ENCODE measurements around the gene HOMEZ.
A peak's percentile ranks its signal among the peaks of the same experiment; 100 is the strongest.
"Not testable (repeated sequence)": the region's sequence is repeated elsewhere in the genome, so short reads cannot be mapped to it uniquely, and the experiment has no call there.

Gene HOMEZ, protein sequence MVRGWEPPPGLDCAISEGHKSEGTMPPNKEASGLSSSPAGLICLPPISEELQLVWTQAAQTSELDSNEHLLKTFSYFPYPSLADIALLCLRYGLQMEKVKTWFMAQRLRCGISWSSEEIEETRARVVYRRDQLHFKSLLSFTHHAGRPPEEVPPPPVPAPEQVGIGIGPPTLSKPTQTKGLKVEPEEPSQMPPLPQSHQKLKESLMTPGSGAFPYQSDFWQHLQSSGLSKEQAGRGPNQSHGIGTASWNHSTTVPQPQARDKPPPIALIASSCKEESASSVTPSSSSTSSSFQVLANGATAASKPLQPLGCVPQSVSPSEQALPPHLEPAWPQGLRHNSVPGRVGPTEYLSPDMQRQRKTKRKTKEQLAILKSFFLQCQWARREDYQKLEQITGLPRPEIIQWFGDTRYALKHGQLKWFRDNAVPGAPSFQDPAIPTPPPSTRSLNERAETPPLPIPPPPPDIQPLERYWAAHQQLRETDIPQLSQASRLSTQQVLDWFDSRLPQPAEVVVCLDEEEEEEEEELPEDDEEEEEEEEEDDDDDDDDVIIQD

DNA sequence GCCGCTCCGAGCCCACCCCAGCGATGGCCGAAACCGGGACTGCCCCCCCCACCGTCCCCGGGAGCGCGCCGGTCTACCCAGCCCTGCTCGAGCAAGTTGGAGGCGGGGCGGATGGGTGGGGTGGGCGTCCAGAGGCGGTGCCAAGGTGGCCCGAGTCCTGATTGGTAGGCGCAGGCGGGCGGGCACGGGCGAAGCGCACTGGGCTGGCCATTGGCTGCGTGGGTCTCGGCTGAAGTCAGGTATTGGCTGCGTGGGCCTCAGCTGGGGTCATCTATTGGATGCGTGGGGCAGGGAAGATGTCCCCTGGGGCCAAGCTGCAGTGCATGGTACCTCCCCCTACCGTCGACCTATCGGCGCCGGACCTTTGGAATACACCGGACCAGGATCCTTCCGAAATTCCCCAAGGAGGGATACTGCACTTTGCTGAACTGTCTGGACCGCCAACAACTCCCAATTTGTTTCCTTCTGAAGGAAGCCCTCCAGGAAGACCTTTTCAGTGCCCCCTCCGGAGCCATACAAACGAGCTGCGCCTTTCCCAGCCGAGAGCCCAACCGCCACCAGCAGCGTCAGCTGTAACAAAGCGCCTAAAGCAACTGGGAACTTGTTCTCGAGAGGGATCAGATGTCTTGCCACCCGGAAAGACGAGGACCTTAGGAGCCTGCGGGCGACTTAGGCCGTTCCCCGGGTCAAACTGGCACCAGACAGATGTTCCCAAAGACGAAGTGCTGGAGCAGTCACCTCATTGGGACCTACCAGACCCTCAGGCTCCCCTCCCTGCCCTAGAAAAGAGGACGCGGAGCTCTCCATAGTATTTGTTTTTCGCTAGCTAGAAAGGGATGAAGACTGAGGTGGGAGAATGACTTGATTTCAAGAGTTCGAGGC, at the start of gene HOMEZ:
HOMEZ (minus strand) TSS at position 113 of the 882 bp plus-strand sequence. CDS start 180 bp downstream, outside the sequence.
- H3K36me3 ChIP-seq = peaks cover 13% of the 10 kb centered on the region
- no peaks in the 10 kb centered on the region for H3K27me3 ChIP-seq (ENCODE audit: insufficient read depth, low read depth, severe bottlenecking)
- peak; percentile 99 for DNase-seq
- H3K4me3 ChIP-seq (ENCODE audit: low read depth, low read length) = peak within 1 kb of the TSS; percentile 72
- H3K27ac ChIP-seq = peak within 1 kb of the TSS; percentile 89
- H3K9me3 ChIP-seq (ENCODE audit: severe bottlenecking) = no peaks in the 10 kb centered on the region
- TF ChIP-seq CTCF (IDR thresholded peaks at IDR 0.05; ENCODE audit: low read depth, low read length) = 0 out of 2 replicates have a peak, but pooled peaks have one; percentile 2

DNA sequence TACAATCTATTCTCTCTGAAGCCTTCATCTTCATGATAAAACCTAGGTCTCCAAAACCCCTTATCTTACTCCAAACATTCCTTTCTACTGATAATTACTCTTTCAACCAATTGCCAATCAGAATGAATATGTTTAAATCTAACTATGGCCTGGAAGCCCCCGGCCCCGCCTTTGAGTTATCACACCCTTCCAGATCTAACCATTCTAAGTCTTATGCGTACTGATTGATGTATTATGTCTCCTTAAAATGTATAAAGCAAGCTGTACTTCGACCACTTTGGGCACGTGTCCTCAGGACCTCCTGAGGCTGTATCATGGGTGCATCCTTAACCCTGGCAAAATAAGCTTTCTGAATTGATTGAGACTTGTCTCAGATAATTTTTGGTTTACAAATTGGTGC, 49.7 kb upstream of the HOMEZ start:
- DNase-seq = no peak
- no peaks in the 10 kb centered on the region for H3K27me3 ChIP-seq (ENCODE audit: insufficient read depth, low read depth, severe bottlenecking)
- no peak for TF ChIP-seq CTCF (IDR thresholded peaks at IDR 0.05; ENCODE audit: low read depth, low read length)
- H3K9me3 ChIP-seq (ENCODE audit: severe bottlenecking) = peaks cover 11% of the 10 kb centered on the region
- H3K4me3 ChIP-seq (ENCODE audit: low read depth, low read length) = no peak overlapping the region
- no peak overlapping the region for H3K27ac ChIP-seq
- H3K36me3 ChIP-seq = no peaks in the 10 kb centered on the region

GRCh38 chr14:23327947-23328744, 42.2 kb upstream of the HOMEZ start:
- H3K27ac ChIP-seq = no peak overlapping the region
- no peaks in the 10 kb centered on the region for H3K9me3 ChIP-seq (ENCODE audit: severe bottlenecking)
- DNase-seq = peak; percentile 74
- H3K36me3 ChIP-seq = peaks cover 25% of the 10 kb centered on the region
- H3K4me3 ChIP-seq (ENCODE audit: low read depth, low read length) = no peak overlapping the region
- H3K27me3 ChIP-seq (ENCODE audit: insufficient read depth, low read depth, severe bottlenecking) = no peaks in the 10 kb centered on the region
- peak; percentile 74 for TF ChIP-seq CTCF (IDR thresholded peaks at IDR 0.05; ENCODE audit: low read depth, low read length)

- Histone ChIP-seq H3K27ac (no peak overlapping the region), H3K9me3 (ENCODE audit: severe bottlenecking) (no peaks in the 10 kb centered on the region)
- no peak for DNase-seq
Measured at GRCh38 chr14:23326491-23327332, 40.8 kb upstream of the HOMEZ start.

GRCh38 chr14:23325746-23326145, 39.8 kb upstream of the HOMEZ start:
- H3K9me3 ChIP-seq (ENCODE audit: severe bottlenecking); DNase-seq; H3K4me3 ChIP-seq (ENCODE audit: low read depth, low read length); H3K27me3 ChIP-seq (ENCODE audit: insufficient read depth, low read depth, severe bottlenecking); H3K27ac ChIP-seq: not testable (repeated sequence)
- H3K36me3 ChIP-seq = peaks cover 34% of the 10 kb centered on the region

More at GRCh38 chr14:23326491-23327332, 40.8 kb upstream of the HOMEZ start:
- Histone ChIP-seq H3K4me3 (ENCODE audit: low read depth, low read length) (no peak overlapping the region), H3K27me3 (ENCODE audit: insufficient read depth, low read depth, severe bottlenecking) (no peaks in the 10 kb centered on the region), H3K36me3 (peaks cover 34% of the 10 kb centered on the region)
- no peak for TF ChIP-seq CTCF (IDR thresholded peaks at IDR 0.05; ENCODE audit: low read depth, low read length)
